ENCODE measurements around the gene LYG1. TPM values are rescaled to one million over a fixed set of nuclear protein-coding genes. Genes with fewer than 3 reads are reported as not detected.

The LYG1 gene
- polyA plus RNA-seq, 1 donor = 3.1 TPM

GRCh38 chr2:99275882-99276281, 25.1 kb downstream of the LYG1 start:
- no peaks in the 10 kb centered on the region for H3K27me3 ChIP-seq (ENCODE audit: control insufficient read depth, insufficient read depth, low read length)
- no peak overlapping the region for H3K27ac ChIP-seq (ENCODE audit: low read length)
- no peak for DNase-seq
- H3K9me3 ChIP-seq (ENCODE audit: control insufficient read depth, low read depth, low read length) = no peaks in the 10 kb centered on the region
- no peaks in the 10 kb centered on the region for H3K36me3 ChIP-seq (ENCODE audit: control insufficient read depth, insufficient read depth, low read length)
- no peak overlapping the region for H3K4me3 ChIP-seq (ENCODE audit: low read length)
- no peaks in the 10 kb centered on the region for H3K4me1 ChIP-seq (ENCODE audit: control insufficient read depth, insufficient read depth, low read length)
- no CpG with 5 or more reads among the region's 7 CpGs for WGBS (ENCODE audit: insufficient coverage, low lambda C conversion rate)

DNA sequence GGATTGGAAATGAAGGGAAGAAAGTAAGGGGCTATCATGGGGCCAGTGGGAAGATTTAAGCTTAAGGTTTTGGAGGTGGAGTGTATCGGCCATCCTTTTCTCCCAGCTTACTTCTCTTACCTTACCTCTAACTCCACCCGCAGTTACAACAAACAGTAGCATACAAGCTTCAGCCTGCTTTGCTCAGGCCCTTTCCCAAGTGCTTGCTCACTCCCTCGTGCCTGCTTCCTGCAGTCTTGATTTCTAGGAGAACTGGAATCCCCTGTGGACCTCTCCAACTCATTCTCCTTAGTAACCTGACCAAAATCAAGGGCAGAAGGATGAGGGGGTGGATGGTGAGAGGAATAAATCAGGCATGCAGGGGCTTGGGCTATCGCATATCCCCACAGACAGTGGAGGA, 39.8 kb downstream of the LYG1 start:
- Histone ChIP-seq H3K27me3 (ENCODE audit: control insufficient read depth, insufficient read depth, low read length) (no peaks in the 10 kb centered on the region), H3K9me3 (ENCODE audit: control insufficient read depth, low read depth, low read length) (no peaks in the 10 kb centered on the region), H3K4me1 (ENCODE audit: control insufficient read depth, insufficient read depth, low read length) (no peaks in the 10 kb centered on the region), H3K36me3 (ENCODE audit: control insufficient read depth, insufficient read depth, low read length) (no peaks in the 10 kb centered on the region), H3K4me3 (ENCODE audit: low read length) (no peak overlapping the region), H3K27ac (ENCODE audit: low read length) (no peak overlapping the region)
- WGBS (ENCODE audit: insufficient coverage, low lambda C conversion rate) = 50% methylated on average over 1 of the region's 4 CpGs
- DNase-seq = no peak

DNA sequence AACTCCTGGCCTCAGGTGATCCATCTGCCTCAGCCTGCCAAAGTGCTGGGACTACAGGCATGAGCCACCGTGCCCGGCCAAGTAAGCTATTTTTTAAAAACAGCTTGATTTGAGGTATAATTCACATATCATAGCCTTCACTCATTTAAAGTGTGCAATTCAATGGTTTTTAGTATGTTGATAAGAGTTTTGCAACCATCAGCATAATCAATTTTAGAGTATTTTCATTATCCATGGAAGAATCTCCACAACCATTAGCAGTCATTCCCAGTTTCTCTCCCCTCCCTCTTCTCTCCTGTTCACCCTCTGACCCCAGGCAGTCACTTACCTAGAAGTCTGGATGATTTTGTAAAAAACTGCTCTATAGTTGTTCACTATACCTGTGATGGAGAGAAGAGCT, 40.8 kb downstream of the LYG1 start:
- no peaks in the 10 kb centered on the region for H3K4me1 ChIP-seq (ENCODE audit: control insufficient read depth, insufficient read depth, low read length)
- H3K4me3 ChIP-seq (ENCODE audit: low read length) = no peak overlapping the region
- DNase-seq = no peak
- H3K9me3 ChIP-seq (ENCODE audit: control insufficient read depth, low read depth, low read length) = no peaks in the 10 kb centered on the region
- WGBS (ENCODE audit: insufficient coverage, low lambda C conversion rate) = no CpG with 5 or more reads among the region's 2 CpGs
- H3K27ac ChIP-seq (ENCODE audit: low read length) = no peak overlapping the region
- H3K36me3 ChIP-seq (ENCODE audit: control insufficient read depth, insufficient read depth, low read length) = no peaks in the 10 kb centered on the region
- H3K27me3 ChIP-seq (ENCODE audit: control insufficient read depth, insufficient read depth, low read length) = no peaks in the 10 kb centered on the region

DNA sequence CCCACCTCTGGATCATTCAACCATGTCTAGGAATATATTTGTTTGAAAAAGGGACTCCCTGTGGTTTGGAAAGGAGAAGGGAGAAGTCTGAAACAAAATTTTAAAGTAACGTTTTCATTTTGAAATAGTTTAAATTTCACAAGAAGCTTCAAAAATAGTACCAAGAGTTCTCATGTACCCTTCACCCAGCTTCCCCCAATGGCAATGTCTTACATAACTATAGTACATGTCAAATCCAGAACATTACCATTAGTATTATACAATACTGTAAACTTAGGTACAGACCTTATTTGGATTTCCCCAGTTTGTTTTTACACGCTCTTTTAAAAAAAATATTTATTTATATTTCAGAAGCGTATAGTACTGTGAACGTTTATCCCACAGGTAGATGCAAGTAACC, 41.5 kb downstream of the LYG1 start:
- 100% methylated on average over 3 of the region's 4 CpGs for WGBS (ENCODE audit: insufficient coverage, low lambda C conversion rate)
- no peak overlapping the region for H3K4me3 ChIP-seq (ENCODE audit: low read length)
- H3K9me3 ChIP-seq (ENCODE audit: control insufficient read depth, low read depth, low read length) = no peaks in the 10 kb centered on the region
- H3K36me3 ChIP-seq (ENCODE audit: control insufficient read depth, insufficient read depth, low read length) = no peaks in the 10 kb centered on the region
- no peak overlapping the region for H3K27ac ChIP-seq (ENCODE audit: low read length)
- no peak for DNase-seq
- no peaks in the 10 kb centered on the region for H3K4me1 ChIP-seq (ENCODE audit: control insufficient read depth, insufficient read depth, low read length)
- H3K27me3 ChIP-seq (ENCODE audit: control insufficient read depth, insufficient read depth, low read length) = no peaks in the 10 kb centered on the region

- no peaks in the 10 kb centered on the region for H3K9me3 ChIP-seq (ENCODE audit: control insufficient read depth, low read depth, low read length)
- no peak for DNase-seq
- WGBS (ENCODE audit: insufficient coverage, low lambda C conversion rate) = no CpG with 5 or more reads among the region's 2 CpGs
- no peaks in the 10 kb centered on the region for H3K4me1 ChIP-seq (ENCODE audit: control insufficient read depth, insufficient read depth, low read length)
- no peak overlapping the region for H3K27ac ChIP-seq (ENCODE audit: low read length)
- no peaks in the 10 kb centered on the region for H3K36me3 ChIP-seq (ENCODE audit: control insufficient read depth, insufficient read depth, low read length)
- H3K4me3 ChIP-seq (ENCODE audit: low read length) = no peak overlapping the region
- H3K27me3 ChIP-seq (ENCODE audit: control insufficient read depth, insufficient read depth, low read length) = no peaks in the 10 kb centered on the region
These were observed 44.3 kb downstream of the LYG1 start for GRCh38 chr2:99256677-99257076.

DNA sequence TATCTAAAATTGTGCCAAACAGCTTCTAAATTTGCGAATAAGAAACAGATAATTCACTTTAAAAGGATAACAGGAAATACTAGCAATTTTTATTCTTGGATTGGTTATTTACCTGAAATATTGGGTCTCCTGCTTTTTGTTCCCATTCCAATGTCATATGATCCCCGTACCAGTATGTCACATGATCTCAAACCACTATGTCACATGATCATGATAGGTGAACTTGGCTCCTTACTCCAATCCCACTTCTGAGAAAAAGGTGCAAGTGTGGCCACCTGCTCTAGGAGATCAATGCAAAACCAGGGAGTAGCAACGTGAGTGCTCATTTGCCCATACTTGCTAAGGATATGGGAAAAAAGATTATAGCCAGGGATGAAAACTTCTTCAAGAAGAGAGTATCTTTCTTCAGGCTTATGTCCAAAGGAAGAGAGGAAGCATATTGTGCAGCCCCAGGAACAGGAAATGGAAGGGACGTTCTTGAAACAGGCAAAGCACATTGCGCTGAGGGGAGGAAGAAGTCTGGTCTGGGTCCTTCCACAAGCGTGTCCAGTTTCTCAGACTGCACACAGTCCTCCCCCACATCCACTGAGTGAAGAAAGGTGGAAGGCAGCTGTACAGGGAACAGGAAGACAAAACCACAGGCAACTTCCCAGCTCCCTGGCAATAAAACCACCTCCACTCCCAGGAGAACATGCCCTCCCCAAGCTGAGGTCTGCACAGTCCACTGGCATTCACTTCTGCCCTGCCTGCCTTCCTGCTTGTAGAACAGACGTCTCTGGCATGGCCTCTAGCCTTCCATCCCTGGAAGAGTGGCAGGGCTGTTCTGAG, 45.3 kb downstream of the LYG1 start, which contains the start of gene LYG2:
Gene LYG2, minus strand, starts transcription at position 176 of the 828 bp plus-strand sequence. CDS start 1,406 bp downstream, outside the sequence.
- WGBS (ENCODE audit: insufficient coverage, low lambda C conversion rate) = 100% methylated on average over 1 of the region's 7 CpGs
- no peaks in the 10 kb centered on the region for H3K36me3 ChIP-seq (ENCODE audit: control insufficient read depth, insufficient read depth, low read length)

DNA sequence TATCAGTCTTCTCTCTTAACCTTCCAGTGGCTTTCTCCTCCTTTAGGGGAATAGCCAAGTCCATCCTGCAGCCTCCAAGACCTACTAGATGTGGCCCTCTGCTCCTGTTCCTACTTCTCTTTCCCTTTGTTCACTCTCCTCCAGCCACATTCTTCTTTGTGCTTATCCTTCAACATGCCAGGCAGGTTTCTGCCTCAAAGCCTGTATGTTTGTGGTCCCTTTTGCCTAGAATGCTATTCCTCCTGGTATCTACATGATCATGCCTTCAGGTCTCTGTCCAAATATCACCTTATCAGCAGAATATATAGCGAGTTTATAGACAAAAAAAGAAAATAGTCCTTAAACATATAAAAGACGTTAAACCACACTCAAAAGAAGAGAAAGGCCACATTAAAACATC, 51.0 kb downstream of the LYG1 start:
- no peaks in the 10 kb centered on the region for H3K36me3 ChIP-seq (ENCODE audit: control insufficient read depth, insufficient read depth, low read length)
- no peak overlapping the region for H3K4me3 ChIP-seq (ENCODE audit: low read length)
- no peaks in the 10 kb centered on the region for H3K27me3 ChIP-seq (ENCODE audit: control insufficient read depth, insufficient read depth, low read length)
- no peaks in the 10 kb centered on the region for H3K4me1 ChIP-seq (ENCODE audit: control insufficient read depth, insufficient read depth, low read length)
- 83% methylated on average over 1 of the region's 2 CpGs for WGBS (ENCODE audit: insufficient coverage, low lambda C conversion rate)
- no peak overlapping the region for H3K27ac ChIP-seq (ENCODE audit: low read length)
- no peaks in the 10 kb centered on the region for H3K9me3 ChIP-seq (ENCODE audit: control insufficient read depth, low read depth, low read length)
- DNase-seq = no peak

More for the DNA sequence above, 45.3 kb downstream of the LYG1 start, which contains the start of gene LYG2:
- Histone ChIP-seq H3K27ac (ENCODE audit: low read length) (no peak within 1 kb of the TSS), H3K9me3 (ENCODE audit: control insufficient read depth, low read depth, low read length) (no peaks in the 10 kb centered on the region), H3K4me3 (ENCODE audit: low read length) (no peak within 1 kb of the TSS), H3K4me1 (ENCODE audit: control insufficient read depth, insufficient read depth, low read length) (no peaks in the 10 kb centered on the region), H3K27me3 (ENCODE audit: control insufficient read depth, insufficient read depth, low read length) (no peaks in the 10 kb centered on the region)
- no peak for DNase-seq

DNA sequence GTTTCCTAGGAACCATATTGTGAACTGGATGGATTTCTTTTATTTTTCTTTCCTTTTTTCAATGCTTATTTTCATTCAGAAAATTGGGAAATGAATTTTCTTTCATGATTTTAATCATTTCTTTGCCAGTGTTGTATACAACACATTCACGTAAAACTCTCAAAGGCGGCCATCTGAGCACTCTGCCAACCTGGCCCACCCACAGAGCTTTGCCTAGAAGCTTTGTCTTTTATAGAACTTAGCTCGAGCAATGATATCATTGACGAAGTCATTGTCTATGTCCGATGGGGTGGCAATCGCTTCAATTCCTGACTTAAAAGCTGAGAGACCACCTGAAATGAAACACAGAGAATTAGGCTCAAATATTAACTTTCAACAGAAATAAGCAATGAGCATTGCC, 58.8 kb downstream of the LYG1 start:
- H3K4me1 ChIP-seq (ENCODE audit: control insufficient read depth, insufficient read depth, low read length) = no peaks in the 10 kb centered on the region
- no peak for DNase-seq
- H3K27ac ChIP-seq (ENCODE audit: low read length) = no peak overlapping the region
- H3K9me3 ChIP-seq (ENCODE audit: control insufficient read depth, low read depth, low read length) = no peaks in the 10 kb centered on the region
- H3K27me3 ChIP-seq (ENCODE audit: control insufficient read depth, insufficient read depth, low read length) = no peaks in the 10 kb centered on the region
- no peaks in the 10 kb centered on the region for H3K36me3 ChIP-seq (ENCODE audit: control insufficient read depth, insufficient read depth, low read length)
- WGBS (ENCODE audit: insufficient coverage, low lambda C conversion rate) = 90% methylated on average over 2 of the region's 6 CpGs
- H3K4me3 ChIP-seq (ENCODE audit: low read length) = no peak overlapping the region

- DNase-seq = no peak
- H3K27ac ChIP-seq (ENCODE audit: low read length) = no peak overlapping the region
- no CpG with 5 or more reads among the region's 6 CpGs for WGBS (ENCODE audit: insufficient coverage, low lambda C conversion rate)
- no peaks in the 10 kb centered on the region for H3K4me1 ChIP-seq (ENCODE audit: control insufficient read depth, insufficient read depth, low read length)
- H3K36me3 ChIP-seq (ENCODE audit: control insufficient read depth, insufficient read depth, low read length) = no peaks in the 10 kb centered on the region
- no peak overlapping the region for H3K4me3 ChIP-seq (ENCODE audit: low read length)
- no peaks in the 10 kb centered on the region for H3K27me3 ChIP-seq (ENCODE audit: control insufficient read depth, insufficient read depth, low read length)
- no peaks in the 10 kb centered on the region for H3K9me3 ChIP-seq (ENCODE audit: control insufficient read depth, low read depth, low read length)
These were observed 60.6 kb downstream of the LYG1 start for GRCh38 chr2:99240431-99240830.

- no peak overlapping the region for H3K27ac ChIP-seq (ENCODE audit: low read length)
- H3K36me3 ChIP-seq (ENCODE audit: control insufficient read depth, insufficient read depth, low read length) = no peaks in the 10 kb centered on the region
- H3K27me3 ChIP-seq (ENCODE audit: control insufficient read depth, insufficient read depth, low read length) = no peaks in the 10 kb centered on the region
- no peak for DNase-seq
- WGBS (ENCODE audit: insufficient coverage, low lambda C conversion rate) = 100% methylated on average over 1 of the region's 6 CpGs
- no peaks in the 10 kb centered on the region for H3K4me1 ChIP-seq (ENCODE audit: control insufficient read depth, insufficient read depth, low read length)
- no peak overlapping the region for H3K4me3 ChIP-seq (ENCODE audit: low read length)
- H3K9me3 ChIP-seq (ENCODE audit: control insufficient read depth, low read depth, low read length) = no peaks in the 10 kb centered on the region
These were observed 62.4 kb downstream of the LYG1 start for GRCh38 chr2:99238599-99238998.
